Skin epidermis (tissue), 12 donors: ENCODE results near the gene ZNF207.
"Not testable (repeated sequence)": the region's sequence is repeated elsewhere in the genome, so short reads cannot be mapped to it uniquely, and the experiment has no call there.

Experiments
- H3K27ac ChIP-seq, 21 experiments: fragments of 200-600 bp; sonication (generic) in 11 of 21; one replicate each; pipeline ENCODE4 v1.5.0; 2020; ENCODE audit warnings: mild to moderate bottlenecking in 3 of 21, inconsistent platforms in 2 of 21, moderate library complexity in 2 of 21
- H3K4me3 ChIP-seq, 7 experiments: fragments of 200-600 bp; sonication (generic) in 2 of 7; one replicate each; pipeline ENCODE4 v1.5.0; 2020; ENCODE audit warnings: inconsistent platforms in 2 of 7, mild to moderate bottlenecking in 2 of 7, moderate library complexity in 1 of 7

The ZNF207 gene

GRCh38 chr17:32331243-32332040 lies 18.5 kb upstream of the ZNF207 start:
- no peak overlapping the region for H3K4me3 ChIP-seq
- peak overlapping the region in 2 of 21 experiments; percentile 9 to 53 for H3K27ac ChIP-seq

- no peak overlapping the region for H3K4me3 ChIP-seq
- no peak overlapping the region for H3K27ac ChIP-seq
Measured at GRCh38 chr17:32333187-32333586, 16.8 kb upstream of the ZNF207 start.

GRCh38 chr17:32335046-32335445 lies 14.9 kb upstream of the ZNF207 start:
- H3K4me3 ChIP-seq, result no peak overlapping the region
- H3K27ac ChIP-seq, result no peak overlapping the region

- H3K27ac ChIP-seq, result no peak overlapping the region
Measured at GRCh38 chr17:32335687-32336086, 14.3 kb upstream of the ZNF207 start.

GRCh38 chr17:32341141-32341856 lies 8.7 kb upstream of the ZNF207 start:
- Histone ChIP-seq H3K4me3 (peak overlapping the region; percentile 39 to 62 (median 52)), H3K27ac (peak overlapping the region in 20 of 21 experiments; percentile 17 to 90 (median 80))

More at GRCh38 chr17:32335687-32336086, 14.3 kb upstream of the ZNF207 start:
- no peak overlapping the region for H3K4me3 ChIP-seq

GRCh38 chr17:32341857-32342602 lies 7.9 kb upstream of the ZNF207 start, which contains the start of gene C17orf75:
C17orf75 (minus strand) TSS chr17:32342173; CDS start chr17:32342139, 34 bp downstream.
- Histone ChIP-seq H3K27ac (peak within 1 kb of the TSS in 20 of 21 experiments; percentile 17 to 90 (median 80)), H3K4me3 (peak within 1 kb of the TSS; percentile 39 to 62 (median 52))

- peak overlapping the region in 17 of 21 experiments; percentile 14 to 90 (median 80) for H3K27ac ChIP-seq
- H3K4me3 ChIP-seq, result peak overlapping the region; percentile 39 to 62 (median 52)
Measured at GRCh38 chr17:32342603-32343325, 7.2 kb upstream of the ZNF207 start.

- no peak overlapping the region for H3K4me3 ChIP-seq
- no peak overlapping the region for H3K27ac ChIP-seq
Measured at GRCh38 chr17:32345951-32346600, 3.9 kb upstream of the ZNF207 start.

- Histone ChIP-seq H3K27ac (no peak overlapping the region), H3K4me3 (no peak overlapping the region)
Measured at GRCh38 chr17:32348483-32348800, 1.5 kb upstream of the ZNF207 start.

GRCh38 chr17:32349503-32349853 lies 479 bp upstream of the ZNF207 start:
- Histone ChIP-seq H3K27ac (peak overlapping the region in 20 of 21 experiments; percentile 91 to 99 (median 96)), H3K4me3 (peak overlapping the region; percentile 72 to 99 (median 81))

GRCh38 chr17:32350666-32351418 lies 885 bp downstream of the ZNF207 start:
- Histone ChIP-seq H3K27ac (peak overlapping the region; percentile 85 to 99 (median 96)), H3K4me3 (peak overlapping the region; percentile 72 to 99 (median 81))

GRCh38 chr17:32352734-32353133 lies 2.8 kb downstream of the ZNF207 start:
- H3K4me3 ChIP-seq, result peak overlapping the region in 4 of 7 experiments; percentile 72 to 99 (median 87)
- H3K27ac ChIP-seq, result not testable (repeated sequence)

GRCh38 chr17:32355649-32356377 lies 5.9 kb downstream of the ZNF207 start:
- H3K4me3 ChIP-seq, result no peak overlapping the region
- peak overlapping the region in 1 of 21 experiments; percentile 32 for H3K27ac ChIP-seq

- Histone ChIP-seq H3K4me3 (no peak overlapping the region), H3K27ac (no peak overlapping the region)
Measured at GRCh38 chr17:32356378-32356743, 6.4 kb downstream of the ZNF207 start.

GRCh38 chr17:32356750-32357149 lies 6.8 kb downstream of the ZNF207 start:
- Histone ChIP-seq H3K27ac (no peak overlapping the region), H3K4me3 (no peak overlapping the region)

- H3K27ac ChIP-seq, result no peak overlapping the region
Measured at GRCh38 chr17:32357615-32358014, 7.7 kb downstream of the ZNF207 start.

GRCh38 chr17:32361270-32361669 lies 11.3 kb downstream of the ZNF207 start:
- no peak overlapping the region for H3K27ac ChIP-seq
- no peak overlapping the region for H3K4me3 ChIP-seq

More at GRCh38 chr17:32357615-32358014, 7.7 kb downstream of the ZNF207 start:
- H3K4me3 ChIP-seq, result no peak overlapping the region

- Histone ChIP-seq H3K27ac (no peak overlapping the region), H3K4me3 (no peak overlapping the region)
Measured at GRCh38 chr17:32370426-32370825, 20.5 kb downstream of the ZNF207 start.
